ENCODE measurements around the gene ABCA1. TPM values are rescaled to one million over a fixed set of nuclear protein-coding genes. Genes with fewer than 3 reads are reported as not detected.
"Not testable (repeated sequence)": the region's sequence is repeated elsewhere in the genome, so short reads cannot be mapped to it uniquely, and the experiment has no call there.

The ABCA1 gene
- total RNA-seq, 2 donors from 2014 or later: 7.9 to 19.2 TPM

- TF ChIP-seq CTCF (IDR thresholded peaks at IDR 0.05): no peak
- peaks cover 0 to 28% of the 10 kb centered on the region in 2 donors for H3K4me1 ChIP-seq
- H3K27ac ChIP-seq: no peak overlapping the region
- H3K27me3 ChIP-seq: no peaks in the 10 kb centered on the region
- H3K4me3 ChIP-seq: no peak overlapping the region
- DNase-seq (ENCODE audit: low spot score): no peak
- no peaks in the 10 kb centered on the region for H3K9me3 ChIP-seq
- peaks cover 6% of the 10 kb centered on the region for H3K36me3 ChIP-seq
Observed at GRCh38 chr9:104899759-104900247, 28.2 kb downstream of the ABCA1 start.

GRCh38 chr9:104898376-104898775, 29.6 kb downstream of the ABCA1 start:
- H3K36me3 ChIP-seq; H3K27ac ChIP-seq; DNase-seq (ENCODE audit: low spot score); H3K4me3 ChIP-seq; H3K27me3 ChIP-seq; H3K9me3 ChIP-seq: not testable (repeated sequence)
- H3K4me1 ChIP-seq: peaks cover 0 to 17% of the 10 kb centered on the region in 2 donors

GRCh38 chr9:104896131-104896530, 31.8 kb downstream of the ABCA1 start:
- Histone ChIP-seq H3K9me3 (no peaks in the 10 kb centered on the region), H3K4me1 (peaks cover 0 to 14% of the 10 kb centered on the region in 2 donors), H3K4me3 (no peak overlapping the region), H3K36me3 (peaks cover 6% of the 10 kb centered on the region), H3K27me3 (no peaks in the 10 kb centered on the region), H3K27ac (no peak overlapping the region)
- TF ChIP-seq CTCF (IDR thresholded peaks at IDR 0.05): no peak
- DNase-seq (ENCODE audit: low spot score): no peak

- Histone ChIP-seq H3K36me3 (peaks cover 6% of the 10 kb centered on the region), H3K4me1 (peaks cover 0 to 14% of the 10 kb centered on the region in 2 donors), H3K4me3 (no peak overlapping the region), H3K9me3 (no peaks in the 10 kb centered on the region), H3K27me3 (no peaks in the 10 kb centered on the region), H3K27ac (no peak overlapping the region)
- DNase-seq (ENCODE audit: low spot score): no peak
- TF ChIP-seq CTCF (IDR thresholded peaks at IDR 0.05): no peak
Observed at GRCh38 chr9:104895572-104895971, 32.4 kb downstream of the ABCA1 start.

- no peaks in the 10 kb centered on the region for H3K9me3 ChIP-seq
- no peaks in the 10 kb centered on the region for H3K27me3 ChIP-seq
- H3K27ac ChIP-seq: no peak overlapping the region
- no peak for TF ChIP-seq CTCF (IDR thresholded peaks at IDR 0.05)
- no peak overlapping the region for H3K4me3 ChIP-seq
- peaks cover 14% of the 10 kb centered on the region for H3K36me3 ChIP-seq
- no peak for DNase-seq (ENCODE audit: low spot score)
- H3K4me1 ChIP-seq: peaks cover 0 to 10% of the 10 kb centered on the region in 2 donors
Observed at GRCh38 chr9:104892701-104893100, 35.3 kb downstream of the ABCA1 start.

GRCh38 chr9:104890433-104890770, 37.6 kb downstream of the ABCA1 start:
- Histone ChIP-seq H3K27me3 (no peaks in the 10 kb centered on the region), H3K4me1 (no peaks in the 10 kb centered on the region), H3K36me3 (peaks cover 30% of the 10 kb centered on the region), H3K9me3 (no peaks in the 10 kb centered on the region), H3K27ac (no peak overlapping the region), H3K4me3 (no peak overlapping the region)
- TF ChIP-seq CTCF (IDR thresholded peaks at IDR 0.05): no peak
- DNase-seq (ENCODE audit: low spot score): no peak
